ENCODE data around the gene TTC8. TPM values are rescaled to one million over a fixed set of nuclear protein-coding genes. Genes with fewer than 3 reads are reported as not detected.

TTC8 gene
- total RNA-seq, 5 donors from 2014 or later (not counting 1 experiment from before 2014, with no cell fraction given) = 0.75 to 2.7 (median 2.1) TPM

DNA sequence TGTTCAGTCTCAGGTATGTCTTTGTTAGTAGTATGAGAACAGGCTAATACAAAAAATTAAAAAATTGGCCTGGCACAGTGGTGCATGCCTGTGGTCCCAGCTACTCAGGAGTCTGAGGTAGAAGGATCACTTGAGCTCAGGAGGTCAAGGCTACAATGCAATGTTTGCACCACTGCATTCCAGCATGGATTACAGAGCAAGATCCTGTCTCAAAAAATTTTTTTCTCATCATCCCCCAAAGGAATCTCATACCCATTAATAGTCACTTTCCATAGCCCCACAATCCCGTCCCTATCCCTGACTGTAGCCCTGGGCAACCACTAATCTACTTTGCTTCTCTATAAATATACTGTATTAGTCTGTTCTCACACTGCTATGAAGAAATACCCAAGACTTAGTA lies 57.8 kb downstream of the TTC8 start:
- H3K27ac Mint-ChIP-seq = no peak overlapping the region
- peaks cover 7 to 38% (median 21%) of the 10 kb centered on the region in 3 donors for H3K9me3 Mint-ChIP-seq
- H3K4me3 Mint-ChIP-seq = no peak overlapping the region
- Histone ChIP-seq H3K27ac (ENCODE audit: low read length) (no peak overlapping the region), H3K27me3 (replicated peaks in 1 of 2; ENCODE audit: control insufficient read depth in 2 of 2, extremely low read depth in 1 of 2, insufficient read depth in 2 of 2, low read length in 1 of 2) (peaks cover 0 to 3% of the 10 kb centered on the region in 2 experiments), H3K9me3 (no peaks in the 10 kb centered on the region), H3K4me3 (ENCODE audit: control insufficient read depth in 1 of 2, extremely low read depth in 1 of 2, low read length in 1 of 2) (no peak overlapping the region), H3K4me1 (ENCODE audit: control insufficient read depth in 1 of 2, extremely low read depth in 1 of 2, insufficient read depth in 2 of 2, low read length in 2 of 2) (no peaks in the 10 kb centered on the region), H3K36me3 (ENCODE audit: control insufficient read depth in 2 of 2, extremely low read depth in 1 of 2, insufficient read depth in 1 of 2, low read length in 1 of 2) (no peaks in the 10 kb centered on the region)
- WGBS (ENCODE audit: insufficient coverage) = no CpG with 5 or more reads among the region's 1 CpG
- POLR2A ChIA-PET = no interaction called here
- CTCF ChIA-PET = interaction anchor here in 1 of 2 donors (0.7 kb wide), 1 partner anchor 1468 kb away, joined by 3 read pairs; no protein-coding TSS in a partner anchor
- H3K27me3 Mint-ChIP-seq = peaks cover 9 to 10% of the 10 kb centered on the region in 2 donors
- H3K36me3 Mint-ChIP-seq = peaks cover 31% of the 10 kb centered on the region
- DNase-seq = no peak
- no peaks in the 10 kb centered on the region for H3K4me1 Mint-ChIP-seq
- ATAC-seq (replicated peaks in 1 of 4) = no peak

DNA sequence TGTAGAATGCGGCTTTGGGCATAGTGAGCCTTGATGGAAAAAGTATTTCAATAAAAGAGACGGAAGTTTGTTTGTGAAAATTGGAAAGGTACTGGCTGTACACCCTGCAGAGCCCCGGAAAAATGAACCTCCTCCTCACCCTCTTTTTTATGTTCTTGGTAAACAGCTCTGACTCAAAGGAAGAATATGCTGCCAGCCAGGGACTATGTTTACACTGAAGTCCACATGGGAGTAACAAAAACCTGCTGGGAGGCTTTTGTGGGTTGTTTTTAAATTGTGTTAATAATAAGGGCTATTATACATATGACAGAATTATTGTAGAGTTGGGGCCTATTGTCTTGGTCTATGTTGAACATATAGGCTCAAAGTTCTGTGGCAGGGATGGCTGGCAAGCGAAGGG lies 70.7 kb downstream of the TTC8 start:
- H3K27me3 ChIP-seq (replicated peaks in 1 of 2; ENCODE audit: control insufficient read depth in 2 of 2, extremely low read depth in 1 of 2, insufficient read depth in 2 of 2, low read length in 1 of 2) = peaks cover 0 to 3% of the 10 kb centered on the region in 2 experiments
- no peaks in the 10 kb centered on the region for H3K9me3 ChIP-seq
- Mint-ChIP-seq H3K36me3 (no peaks in the 10 kb centered on the region), H3K27ac (no peak overlapping the region), H3K4me1 (no peaks in the 10 kb centered on the region), H3K9me3 (no peaks in the 10 kb centered on the region), H3K4me3 (no peak overlapping the region), H3K27me3 (peaks cover 8 to 25% of the 10 kb centered on the region in 2 donors)
- WGBS (ENCODE audit: insufficient coverage) = no CpG with 5 or more reads among the region's 4 CpGs
- no peak overlapping the region for H3K27ac ChIP-seq (ENCODE audit: low read length)
- no peak overlapping the region for H3K4me3 ChIP-seq (ENCODE audit: control insufficient read depth in 1 of 2, extremely low read depth in 1 of 2, low read length in 1 of 2)
- H3K36me3 ChIP-seq (ENCODE audit: control insufficient read depth in 2 of 2, extremely low read depth in 1 of 2, insufficient read depth in 1 of 2, low read length in 1 of 2) = no peaks in the 10 kb centered on the region
- DNase-seq (no peak), ATAC-seq (replicated peaks in 1 of 4) (no peak)
- no peaks in the 10 kb centered on the region for H3K4me1 ChIP-seq (ENCODE audit: control insufficient read depth in 1 of 2, extremely low read depth in 1 of 2, insufficient read depth in 2 of 2, low read length in 2 of 2)
- ChIA-PET POLR2A (no interaction called here), CTCF (no interaction called here)

GRCh38 chr14:88901189-88901588 lies 76.7 kb downstream of the TTC8 start:
- H3K36me3 ChIP-seq (ENCODE audit: control insufficient read depth in 2 of 2, extremely low read depth in 1 of 2, insufficient read depth in 1 of 2, low read length in 1 of 2) = no peaks in the 10 kb centered on the region

GRCh38 chr14:88901991-88902390 lies 77.5 kb downstream of the TTC8 start:
- 73% methylated on average over 1 of the region's 3 CpGs for WGBS (ENCODE audit: insufficient coverage)

More at GRCh38 chr14:88901189-88901588, 76.7 kb downstream of the TTC8 start:
- H3K36me3 Mint-ChIP-seq = no peaks in the 10 kb centered on the region
- DNase-seq (no peak), ATAC-seq (replicated peaks in 1 of 4) (no peak)
- H3K27ac Mint-ChIP-seq = no peak overlapping the region
- H3K4me3 Mint-ChIP-seq = no peak overlapping the region
- H3K4me1 Mint-ChIP-seq = no peaks in the 10 kb centered on the region
- WGBS (ENCODE audit: insufficient coverage) = 91% methylated on average over 2 of the region's 4 CpGs
- Histone ChIP-seq H3K9me3 (no peaks in the 10 kb centered on the region), H3K4me1 (ENCODE audit: control insufficient read depth in 1 of 2, extremely low read depth in 1 of 2, insufficient read depth in 2 of 2, low read length in 2 of 2) (no peaks in the 10 kb centered on the region), H3K27me3 (replicated peaks in 1 of 2; ENCODE audit: control insufficient read depth in 2 of 2, extremely low read depth in 1 of 2, insufficient read depth in 2 of 2, low read length in 1 of 2) (no peaks in the 10 kb centered on the region), H3K27ac (ENCODE audit: low read length) (no peak overlapping the region), H3K4me3 (ENCODE audit: control insufficient read depth in 1 of 2, extremely low read depth in 1 of 2, low read length in 1 of 2) (no peak overlapping the region)
- ChIA-PET CTCF (no interaction called here), POLR2A (no interaction called here)
- peaks cover 14 to 28% of the 10 kb centered on the region in 2 donors for H3K27me3 Mint-ChIP-seq
- no peaks in the 10 kb centered on the region for H3K9me3 Mint-ChIP-seq

DNA sequence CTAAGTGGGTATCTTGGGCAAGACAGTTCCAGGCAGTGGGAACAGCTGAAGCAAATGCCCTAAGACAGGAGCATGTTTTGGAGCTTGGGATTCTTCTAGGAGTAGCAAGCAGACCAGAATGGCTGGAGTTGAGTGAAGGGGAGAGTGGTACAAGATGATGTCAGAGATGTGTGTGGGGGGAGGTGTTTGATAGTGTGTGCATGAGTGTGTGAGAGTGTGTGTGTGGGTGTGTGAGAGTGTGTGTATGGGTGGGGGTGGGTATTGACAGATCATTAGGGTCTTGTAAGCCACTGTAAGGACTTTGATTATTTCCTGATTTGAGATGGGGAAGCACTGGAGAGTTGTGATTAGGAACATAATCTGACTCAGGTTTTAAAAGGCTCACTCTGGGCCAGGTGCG lies 78.4 kb downstream of the TTC8 start:
- Histone ChIP-seq H3K36me3 (ENCODE audit: control insufficient read depth in 2 of 2, extremely low read depth in 1 of 2, insufficient read depth in 1 of 2, low read length in 1 of 2) (no peaks in the 10 kb centered on the region), H3K27me3 (replicated peaks in 1 of 2; ENCODE audit: control insufficient read depth in 2 of 2, extremely low read depth in 1 of 2, insufficient read depth in 2 of 2, low read length in 1 of 2) (no peaks in the 10 kb centered on the region), H3K4me1 (ENCODE audit: control insufficient read depth in 1 of 2, extremely low read depth in 1 of 2, insufficient read depth in 2 of 2, low read length in 2 of 2) (no peaks in the 10 kb centered on the region), H3K27ac (ENCODE audit: low read length) (no peak overlapping the region), H3K4me3 (ENCODE audit: control insufficient read depth in 1 of 2, extremely low read depth in 1 of 2, low read length in 1 of 2) (no peak overlapping the region), H3K9me3 (no peaks in the 10 kb centered on the region)
- WGBS (ENCODE audit: insufficient coverage) = 86% methylated on average over 1 of the region's 1 CpG
- CTCF ChIA-PET = no interaction called here
- ATAC-seq (replicated peaks in 1 of 4) (no peak), DNase-seq (no peak)
- H3K36me3 Mint-ChIP-seq = no peaks in the 10 kb centered on the region
- H3K27ac Mint-ChIP-seq = no peak overlapping the region
- POLR2A ChIA-PET = no interaction called here
- H3K4me3 Mint-ChIP-seq = no peak overlapping the region
- no peaks in the 10 kb centered on the region for H3K4me1 Mint-ChIP-seq
- peaks cover 13 to 29% of the 10 kb centered on the region in 2 donors for H3K27me3 Mint-ChIP-seq
- peaks cover 0 to 2% (median 0%) of the 10 kb centered on the region in 3 donors for H3K9me3 Mint-ChIP-seq

More at GRCh38 chr14:88901991-88902390, 77.5 kb downstream of the TTC8 start:
- no peak overlapping the region for H3K27ac Mint-ChIP-seq
- H3K36me3 Mint-ChIP-seq = no peaks in the 10 kb centered on the region
- no peaks in the 10 kb centered on the region for H3K4me1 ChIP-seq (ENCODE audit: control insufficient read depth in 1 of 2, extremely low read depth in 1 of 2, insufficient read depth in 2 of 2, low read length in 2 of 2)
- ATAC-seq (replicated peaks in 1 of 4) = no peak
- H3K27ac ChIP-seq (ENCODE audit: low read length) = no peak overlapping the region
- no peaks in the 10 kb centered on the region for H3K4me1 Mint-ChIP-seq
- no peaks in the 10 kb centered on the region for H3K9me3 ChIP-seq
- DNase-seq = no peak
- ChIA-PET POLR2A (no interaction called here), CTCF (no interaction called here)
- H3K36me3 ChIP-seq (ENCODE audit: control insufficient read depth in 2 of 2, extremely low read depth in 1 of 2, insufficient read depth in 1 of 2, low read length in 1 of 2) = no peaks in the 10 kb centered on the region
- peaks cover 14 to 29% of the 10 kb centered on the region in 2 donors for H3K27me3 Mint-ChIP-seq
- no peak overlapping the region for H3K4me3 Mint-ChIP-seq
- H3K4me3 ChIP-seq (ENCODE audit: control insufficient read depth in 1 of 2, extremely low read depth in 1 of 2, low read length in 1 of 2) = no peak overlapping the region
- no peaks in the 10 kb centered on the region for H3K27me3 ChIP-seq (replicated peaks in 1 of 2; ENCODE audit: control insufficient read depth in 2 of 2, extremely low read depth in 1 of 2, insufficient read depth in 2 of 2, low read length in 1 of 2)
- H3K9me3 Mint-ChIP-seq = no peaks in the 10 kb centered on the region

DNA sequence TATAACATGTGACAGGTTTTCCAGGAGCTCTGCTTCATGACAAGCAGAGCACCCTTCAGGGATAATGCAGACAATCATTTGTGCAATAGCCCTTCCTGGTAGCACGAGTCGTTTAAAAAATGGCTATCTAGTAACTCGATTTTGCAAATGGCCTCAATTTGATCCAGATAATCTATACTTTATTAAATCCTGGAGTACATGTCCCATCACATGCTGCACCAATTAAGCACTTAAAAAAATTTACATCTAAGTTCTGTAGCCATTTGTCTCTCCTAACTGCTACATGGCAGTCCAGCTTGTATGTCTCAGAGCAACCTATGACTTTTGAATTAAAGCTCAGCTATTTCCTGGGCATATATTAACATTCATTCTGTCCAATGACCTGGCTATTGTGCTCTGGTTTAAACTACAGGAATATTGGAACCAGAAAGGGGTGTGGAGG lies 79.8 kb downstream of the TTC8 start:
- H3K27ac ChIP-seq (ENCODE audit: low read length) = no peak overlapping the region
- POLR2A ChIA-PET = no interaction called here

GRCh38 chr14:88904864-88905263 lies 80.4 kb downstream of the TTC8 start:
- WGBS (ENCODE audit: insufficient coverage) = 45% methylated on average over 3 of the region's 5 CpGs
- H3K27me3 Mint-ChIP-seq = peaks cover 17 to 25% of the 10 kb centered on the region in 2 donors

More for the DNA sequence above, 79.8 kb downstream of the TTC8 start:
- ATAC-seq (replicated peaks in 1 of 4) (no peak), DNase-seq (no peak)
- Histone ChIP-seq H3K4me1 (ENCODE audit: control insufficient read depth in 1 of 2, extremely low read depth in 1 of 2, insufficient read depth in 2 of 2, low read length in 2 of 2) (no peaks in the 10 kb centered on the region), H3K27me3 (replicated peaks in 1 of 2; ENCODE audit: control insufficient read depth in 2 of 2, extremely low read depth in 1 of 2, insufficient read depth in 2 of 2, low read length in 1 of 2) (no peaks in the 10 kb centered on the region), H3K36me3 (ENCODE audit: control insufficient read depth in 2 of 2, extremely low read depth in 1 of 2, insufficient read depth in 1 of 2, low read length in 1 of 2) (no peaks in the 10 kb centered on the region), H3K9me3 (no peaks in the 10 kb centered on the region), H3K4me3 (ENCODE audit: control insufficient read depth in 1 of 2, extremely low read depth in 1 of 2, low read length in 1 of 2) (no peak overlapping the region)
- Mint-ChIP-seq H3K4me1 (no peaks in the 10 kb centered on the region), H3K27me3 (peaks cover 17 to 29% of the 10 kb centered on the region in 2 donors), H3K4me3 (no peak overlapping the region), H3K27ac (no peak overlapping the region), H3K36me3 (no peaks in the 10 kb centered on the region), H3K9me3 (peaks cover 0 to 6% (median 0%) of the 10 kb centered on the region in 3 donors)
- CTCF ChIA-PET = no interaction called here
- WGBS (ENCODE audit: insufficient coverage) = 67% methylated on average over 1 of the region's 3 CpGs

More at GRCh38 chr14:88904864-88905263, 80.4 kb downstream of the TTC8 start:
- H3K27ac ChIP-seq (ENCODE audit: low read length) = no peak overlapping the region
- CTCF ChIA-PET = no interaction called here
- Mint-ChIP-seq H3K9me3 (peaks cover 0 to 6% (median 0%) of the 10 kb centered on the region in 3 donors), H3K4me1 (no peaks in the 10 kb centered on the region), H3K4me3 (no peak overlapping the region), H3K36me3 (no peaks in the 10 kb centered on the region), H3K27ac (no peak overlapping the region)
- no peak overlapping the region for H3K4me3 ChIP-seq (ENCODE audit: control insufficient read depth in 1 of 2, extremely low read depth in 1 of 2, low read length in 1 of 2)
- no peaks in the 10 kb centered on the region for H3K9me3 ChIP-seq
- no peak for ATAC-seq (replicated peaks in 1 of 4)
- no peak for DNase-seq
- peaks cover 0 to 1% of the 10 kb centered on the region in 2 experiments for H3K27me3 ChIP-seq (replicated peaks in 1 of 2; ENCODE audit: control insufficient read depth in 2 of 2, extremely low read depth in 1 of 2, insufficient read depth in 2 of 2, low read length in 1 of 2)
- no peaks in the 10 kb centered on the region for H3K4me1 ChIP-seq (ENCODE audit: control insufficient read depth in 1 of 2, extremely low read depth in 1 of 2, insufficient read depth in 2 of 2, low read length in 2 of 2)
- H3K36me3 ChIP-seq (ENCODE audit: control insufficient read depth in 2 of 2, extremely low read depth in 1 of 2, insufficient read depth in 1 of 2, low read length in 1 of 2) = no peaks in the 10 kb centered on the region
- POLR2A ChIA-PET = no interaction called here
